AG04450 (cell line): ENCODE measurements around the gene LAG3. TPM values are rescaled to one million over a fixed set of nuclear protein-coding genes. Genes with fewer than 3 reads are reported as not detected.

Source experiments
- CTCF ChIA-PET: fragments of 300-600, 350-600 bp; formaldehyde crosslinking; extraction: SDS; loops from one replicate; lab custom pipeline; 2022; ENCODE audit warnings: antibody characterized with exemption, inconsistent platforms; lab: Charles Lee
- POLR2A ChIA-PET: fragments of 350-600 bp; formaldehyde crosslinking; extraction: SDS; loops from one replicate; lab custom pipeline; 2021; ENCODE audit warnings: antibody characterized with exemption, inconsistent platforms; lab: Yijun Ruan, JAX
- DNase-seq: peaks from one replicate; pipeline ENCODE4 v3.0.0-alpha.2; 2011; ENCODE audit warnings: low read depth, low spot score
- H3K27ac ChIP-seq: one replicate; pipeline ENCODE4 v1.5.1; 2012; ENCODE audit warnings: low read depth, low read length, control low read depth
- H3K27me3 ChIP-seq: one replicate; pipeline ENCODE4 v1.6.0; 2012; ENCODE audit warnings: low read length; ENCODE audit not compliant: control insufficient read depth, insufficient read depth
- H3K4me3 ChIP-seq: 2 replicates; pipeline ENCODE4 v1.5.1; 2011; ENCODE audit warnings: mild to moderate bottlenecking, low read depth, low read length, control low read depth
- H3K9me3 ChIP-seq: 2 replicates; pipeline ENCODE4 v1.5.1; 2012; ENCODE audit warnings: low read length; ENCODE audit not compliant: control insufficient read depth, insufficient read depth
- CTCF ChIP-seq: IDR thresholded peaks from 2 replicates; pipeline ENCODE4 v1.5.1; 2011; ENCODE audit warnings: low read depth, low read length, control low read depth, inconsistent platforms
- polyA plus RNA-seq: library from polyadenylated mRNA; depleted of rRNA; stranded (reverse); fragments of >200 nt; gene quantifications from 2 replicates; pipeline ENCODE4 v1.2.3, GENCODE V29; 2011

Gene LAG3
- polyA plus RNA-seq, 1 experiment, result 0.11 TPM

- Histone ChIP-seq H3K9me3 (no peaks in the 10 kb centered on the region), H3K4me3 (peak within 1 kb of the TSS; percentile 50), H3K27me3 (no peaks in the 10 kb centered on the region), H3K27ac (peak within 1 kb of the TSS; percentile 0)
- ChIA-PET CTCF (interaction anchor here (0.6 to 2.6 kb wide), 5 partner anchors 11 to 232 kb away, joined by 3 to 15 read pairs (median 8); partner anchors contain the start of genes MLF2 and PTMS), POLR2A (interaction anchor here (1.0 to 1.5 kb wide), 4 partner anchors 22 to 36 kb away, joined by 3 to 8 read pairs (median 3); partner anchors contain the start of genes GPR162 and MLF2)
- DNase-seq, result no peak
- no peak for TF ChIP-seq CTCF
These were observed 16.9 kb downstream of the LAG3 start, which contains the start of gene CD4 for GRCh38 chr12:6788972-6789924. CD4 (plus strand) TSS chr12:6789528; CDS start chr12:6800139, 10,611 bp downstream.

GRCh38 chr12:6790496-6791150 is 18.3 kb downstream of the LAG3 start:
- H3K4me3 ChIP-seq, result peak overlapping the region; percentile 17; the same call in 1 of the 2 replicates
- H3K27me3 ChIP-seq, result no peaks in the 10 kb centered on the region
- ChIA-PET POLR2A (interaction anchor here (0.5 to 1.5 kb wide), 2 partner anchors 20 to 101 kb away, joined by 3 read pairs; partner anchors contain the start of gene ZNF384), CTCF (interaction anchor here (1.9 to 2.6 kb wide), 2 partner anchors 24 to 37 kb away, joined by 9 to 15 read pairs; partner anchors contain the start of genes MLF2 and PTMS)
- no peak overlapping the region for H3K27ac ChIP-seq
- no peak for DNase-seq
- H3K9me3 ChIP-seq, result no peaks in the 10 kb centered on the region
- no peak for TF ChIP-seq CTCF

DNA sequence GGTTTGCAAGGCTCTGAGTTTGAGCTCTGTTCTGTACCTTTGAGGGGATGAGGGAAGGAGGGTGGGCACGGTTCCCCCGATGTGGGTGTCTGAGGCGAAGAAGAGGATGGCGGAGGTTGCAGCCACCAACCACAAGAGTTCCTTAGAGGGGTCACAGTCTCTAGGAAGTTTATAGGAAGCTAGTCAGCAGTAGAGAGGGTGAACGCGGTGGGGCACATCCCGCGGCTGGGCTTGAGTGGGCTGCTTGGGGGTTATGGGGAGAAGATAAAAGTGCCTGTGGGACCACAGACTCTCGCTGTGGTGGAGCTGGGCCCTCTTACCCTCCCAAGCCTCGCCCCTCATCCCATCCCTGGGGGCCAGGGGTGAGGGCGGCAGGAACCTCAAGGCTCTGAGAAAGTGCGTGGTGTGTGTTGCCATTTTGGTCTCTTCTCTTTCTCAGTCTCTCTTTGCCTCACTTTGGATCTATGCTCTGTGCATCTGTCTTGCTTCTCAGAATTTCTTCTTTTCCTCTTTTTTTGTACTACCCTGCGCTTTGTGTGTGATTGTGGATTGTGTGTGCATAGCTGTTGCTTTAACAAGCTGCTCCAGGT is 19.7 kb downstream of the LAG3 start:
- DNase-seq, result no peak
- Histone ChIP-seq H3K9me3 (no peaks in the 10 kb centered on the region), H3K27me3 (peaks cover 4% of the 10 kb centered on the region), H3K4me3 (no peak overlapping the region; the same call in 1 of the 2 replicates), H3K27ac (peak overlapping the region; percentile 31)
- ChIA-PET POLR2A (interaction anchor here (2.6 kb wide), 1 partner anchor 39 kb away, joined by 11 read pairs; the partner anchor contains the start of gene MLF2), CTCF (interaction anchor here (0.7 to 2.1 kb wide), 4 partner anchors 14 to 38 kb away, joined by 3 to 16 read pairs (median 4); partner anchors contain the start of gene MLF2)
- no peak for TF ChIP-seq CTCF

DNA sequence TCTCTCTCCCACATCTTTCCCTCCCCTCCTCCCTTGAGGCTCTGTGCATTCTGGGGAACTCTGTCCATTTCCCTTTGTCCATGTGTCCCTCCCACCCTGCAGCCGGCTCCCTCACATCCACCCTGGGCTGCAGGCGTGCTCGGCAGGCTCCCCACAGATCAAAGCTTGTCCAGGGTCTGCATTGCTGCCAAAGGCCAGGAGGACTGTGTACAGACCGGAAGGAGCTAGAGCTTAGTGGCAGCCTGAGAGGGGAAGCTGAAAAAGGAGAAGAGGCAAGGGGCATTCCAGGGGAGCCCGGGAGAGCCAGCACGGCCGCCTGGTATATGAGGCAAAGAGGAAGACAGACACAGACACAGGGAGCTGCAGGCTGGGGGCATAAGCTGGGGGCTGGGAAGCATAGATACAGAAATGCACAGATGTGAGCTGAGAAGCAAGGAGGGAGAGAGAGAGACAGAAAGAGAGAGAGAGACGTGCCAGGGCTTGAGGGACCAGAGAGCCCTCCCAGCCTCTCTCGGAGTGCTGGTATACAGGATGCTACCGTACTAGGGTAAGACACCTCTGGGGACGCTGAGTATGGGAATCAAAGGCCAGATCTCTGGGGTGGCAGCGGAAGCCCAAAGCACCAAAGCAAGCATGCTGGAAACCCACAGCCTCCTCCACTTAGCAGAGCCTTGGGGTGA is 20.3 kb downstream of the LAG3 start:
- peaks cover 4% of the 10 kb centered on the region for H3K27me3 ChIP-seq
- ChIA-PET POLR2A (interaction anchor here (0.8 to 2.6 kb wide), 2 partner anchors 27 to 40 kb away, joined by 3 to 11 read pairs; partner anchors contain the start of gene MLF2), CTCF (interaction anchor here (0.7 to 2.1 kb wide), 6 partner anchors 14 to 80 kb away, joined by 3 to 16 read pairs (median 4); partner anchors contain the start of genes MLF2 and SPSB2)
- H3K27ac ChIP-seq, result peak overlapping the region; percentile 31
- no peak for DNase-seq
- no peaks in the 10 kb centered on the region for H3K9me3 ChIP-seq
- TF ChIP-seq CTCF, result no peak
- peak overlapping the region; percentile 31 for H3K4me3 ChIP-seq
